ENCODE results near the gene INF2. TPM values are rescaled to one million over a fixed set of nuclear protein-coding genes. Genes with fewer than 3 reads are reported as not detected.

Gene INF2
- total RNA-seq, 1 donor from 2014 or later = 26.6 TPM

DNA sequence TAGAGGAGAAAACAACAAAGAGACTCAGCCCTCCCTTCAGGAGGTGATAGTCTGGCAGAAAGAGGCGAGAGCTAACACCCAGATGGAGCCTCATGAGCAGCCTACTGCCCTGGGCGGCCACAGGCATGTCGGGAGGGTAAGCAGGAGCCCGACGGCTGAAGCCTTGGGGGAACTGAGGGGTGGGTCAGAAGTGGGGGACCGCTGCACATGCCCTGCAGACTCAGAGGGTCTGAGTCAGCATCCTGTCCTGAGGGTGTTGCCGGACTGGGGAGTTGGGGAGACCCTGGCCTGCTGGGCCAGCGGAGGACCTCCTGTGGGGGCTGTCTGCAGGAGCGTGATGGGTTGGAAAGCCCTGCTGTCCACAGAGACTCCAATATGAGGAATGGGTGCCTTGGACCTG, 15.9 kb upstream of the INF2 start:
- no peaks in the 10 kb centered on the region for H3K27me3 ChIP-seq (ENCODE audit: control insufficient read depth, insufficient read depth, low read length)
- H3K36me3 ChIP-seq (ENCODE audit: control insufficient read depth, insufficient read depth, low read length) = no peaks in the 10 kb centered on the region
- TF ChIP-seq, protein P1, sequence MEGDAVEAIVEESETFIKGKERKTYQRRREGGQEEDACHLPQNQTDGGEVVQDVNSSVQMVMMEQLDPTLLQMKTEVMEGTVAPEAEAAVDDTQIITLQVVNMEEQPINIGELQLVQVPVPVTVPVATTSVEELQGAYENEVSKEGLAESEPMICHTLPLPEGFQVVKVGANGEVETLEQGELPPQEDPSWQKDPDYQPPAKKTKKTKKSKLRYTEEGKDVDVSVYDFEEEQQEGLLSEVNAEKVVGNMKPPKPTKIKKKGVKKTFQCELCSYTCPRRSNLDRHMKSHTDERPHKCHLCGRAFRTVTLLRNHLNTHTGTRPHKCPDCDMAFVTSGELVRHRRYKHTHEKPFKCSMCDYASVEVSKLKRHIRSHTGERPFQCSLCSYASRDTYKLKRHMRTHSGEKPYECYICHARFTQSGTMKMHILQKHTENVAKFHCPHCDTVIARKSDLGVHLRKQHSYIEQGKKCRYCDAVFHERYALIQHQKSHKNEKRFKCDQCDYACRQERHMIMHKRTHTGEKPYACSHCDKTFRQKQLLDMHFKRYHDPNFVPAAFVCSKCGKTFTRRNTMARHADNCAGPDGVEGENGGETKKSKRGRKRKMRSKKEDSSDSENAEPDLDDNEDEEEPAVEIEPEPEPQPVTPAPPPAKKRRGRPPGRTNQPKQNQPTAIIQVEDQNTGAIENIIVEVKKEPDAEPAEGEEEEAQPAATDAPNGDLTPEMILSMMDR (IDR thresholded peaks at IDR 0.05; ENCODE audit: insufficient read depth, low read length, severe bottlenecking) = no peak
- no peak for DNase-seq (ENCODE audit: low read depth)
- no peak overlapping the region for H3K4me3 ChIP-seq (ENCODE audit: low read depth, low read length)
- FAIRE-seq = no peak

DNA sequence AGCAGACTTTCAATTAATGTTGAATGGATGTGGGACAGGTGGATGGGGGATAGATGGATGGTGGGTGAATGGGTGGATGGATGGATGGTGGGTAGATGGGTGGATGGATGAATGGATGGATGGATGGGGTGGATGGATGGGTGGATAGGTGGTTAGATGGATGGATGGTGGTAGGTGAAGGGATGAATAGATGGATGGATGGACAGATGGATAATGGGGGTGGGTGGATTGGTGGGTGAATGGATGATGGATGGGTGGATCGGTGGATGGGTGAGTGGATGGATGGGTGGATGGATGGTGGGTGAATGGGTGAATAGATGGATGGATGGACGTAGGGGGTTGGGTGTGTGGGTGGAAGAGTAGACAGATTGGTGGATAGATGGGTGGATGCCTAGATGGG, 14.0 kb upstream of the INF2 start:
- Histone ChIP-seq H3K36me3 (ENCODE audit: control insufficient read depth, insufficient read depth, low read length) (no peaks in the 10 kb centered on the region), H3K27me3 (ENCODE audit: control insufficient read depth, insufficient read depth, low read length) (no peaks in the 10 kb centered on the region), H3K4me3 (ENCODE audit: low read depth, low read length) (no peak overlapping the region)
- TF ChIP-seq, protein P1 (IDR thresholded peaks at IDR 0.05; ENCODE audit: insufficient read depth, low read length, severe bottlenecking) = no peak
- FAIRE-seq (peak; percentile 28), DNase-seq (ENCODE audit: low read depth) (no peak)

DNA sequence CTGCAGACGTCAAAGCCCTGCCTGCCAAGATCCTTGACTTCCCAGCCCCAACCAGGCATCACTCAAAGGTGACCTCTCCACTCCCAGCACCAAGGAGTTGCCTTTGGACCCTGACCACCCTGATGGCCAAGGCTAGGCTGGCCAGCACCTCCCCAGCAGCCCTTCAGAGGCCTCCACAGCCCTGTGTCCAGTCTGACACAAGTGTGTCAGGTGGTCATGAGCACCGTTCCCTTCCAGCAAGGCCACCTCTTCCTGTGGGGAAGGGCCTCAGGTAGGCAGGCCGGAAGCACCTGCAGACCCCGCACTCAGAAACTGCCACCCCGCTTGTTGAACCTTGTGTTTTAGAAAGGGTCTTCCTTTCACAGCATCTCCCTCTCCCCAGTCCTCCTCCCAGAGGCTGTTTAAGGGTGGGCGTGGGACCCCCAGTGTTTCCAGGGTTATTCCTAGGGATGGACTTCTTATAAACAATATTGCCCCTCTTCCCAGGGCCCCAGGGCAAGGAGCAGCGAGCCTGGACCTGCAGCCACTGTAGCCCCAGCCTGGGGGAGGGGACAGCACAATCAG, 13.2 kb upstream of the INF2 start:
- Histone ChIP-seq H3K4me3 (ENCODE audit: low read depth, low read length) (no peak overlapping the region), H3K27me3 (ENCODE audit: control insufficient read depth, insufficient read depth, low read length) (no peaks in the 10 kb centered on the region), H3K36me3 (ENCODE audit: control insufficient read depth, insufficient read depth, low read length) (no peaks in the 10 kb centered on the region)
- DNase-seq (ENCODE audit: low read depth) = no peak
- TF ChIP-seq, protein P1 (IDR thresholded peaks at IDR 0.05; ENCODE audit: insufficient read depth, low read length, severe bottlenecking) = no peak
- no peak for FAIRE-seq

DNA sequence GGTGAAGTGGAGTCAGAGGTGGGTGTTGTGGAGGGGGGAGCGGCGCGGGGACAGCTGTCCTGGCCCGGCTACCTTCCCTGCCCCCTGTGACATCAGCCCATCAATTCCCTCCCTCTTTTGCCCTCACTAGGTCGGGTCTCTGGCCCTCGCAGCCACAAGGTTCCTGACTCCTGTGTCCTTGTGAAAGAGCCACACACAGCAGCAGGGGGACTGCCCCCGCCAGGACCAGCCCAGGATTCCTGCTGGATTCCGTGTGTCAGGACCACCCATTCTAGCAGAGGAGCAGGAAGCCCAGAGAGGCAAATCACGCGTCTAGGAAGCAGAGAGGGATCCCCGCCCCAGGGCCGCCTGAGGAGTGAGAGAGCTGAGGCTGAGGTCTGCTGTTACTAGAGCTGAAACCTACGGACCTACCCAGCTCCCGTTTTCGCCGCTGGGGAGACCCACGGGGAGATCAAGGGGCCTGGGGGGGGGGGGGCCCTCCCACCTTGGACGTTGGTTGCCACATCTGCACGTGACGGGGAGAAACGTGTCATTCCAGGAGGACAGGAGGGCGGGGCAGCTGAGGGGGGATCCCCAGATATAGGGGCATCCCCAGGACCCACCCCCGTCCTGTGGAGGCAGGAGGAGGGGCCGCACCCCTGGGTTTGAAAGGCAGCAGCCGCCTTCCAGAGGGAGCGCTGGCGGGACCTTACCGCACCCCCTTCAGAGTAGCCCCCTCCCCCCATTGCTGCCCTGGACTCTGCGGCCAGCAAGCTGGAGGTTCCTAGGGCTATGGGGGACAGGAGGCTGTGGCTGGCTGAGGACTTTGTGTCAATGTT, 12.5 kb upstream of the INF2 start:
- FAIRE-seq (no peak), DNase-seq (ENCODE audit: low read depth) (no peak)
- H3K36me3 ChIP-seq (ENCODE audit: control insufficient read depth, insufficient read depth, low read length) = no peaks in the 10 kb centered on the region
- peak overlapping the region; percentile 45 for H3K4me3 ChIP-seq (ENCODE audit: low read depth, low read length)
- no peaks in the 10 kb centered on the region for H3K27me3 ChIP-seq (ENCODE audit: control insufficient read depth, insufficient read depth, low read length)
- TF ChIP-seq, protein P1 (IDR thresholded peaks at IDR 0.05; ENCODE audit: insufficient read depth, low read length, severe bottlenecking) = no peak

DNA sequence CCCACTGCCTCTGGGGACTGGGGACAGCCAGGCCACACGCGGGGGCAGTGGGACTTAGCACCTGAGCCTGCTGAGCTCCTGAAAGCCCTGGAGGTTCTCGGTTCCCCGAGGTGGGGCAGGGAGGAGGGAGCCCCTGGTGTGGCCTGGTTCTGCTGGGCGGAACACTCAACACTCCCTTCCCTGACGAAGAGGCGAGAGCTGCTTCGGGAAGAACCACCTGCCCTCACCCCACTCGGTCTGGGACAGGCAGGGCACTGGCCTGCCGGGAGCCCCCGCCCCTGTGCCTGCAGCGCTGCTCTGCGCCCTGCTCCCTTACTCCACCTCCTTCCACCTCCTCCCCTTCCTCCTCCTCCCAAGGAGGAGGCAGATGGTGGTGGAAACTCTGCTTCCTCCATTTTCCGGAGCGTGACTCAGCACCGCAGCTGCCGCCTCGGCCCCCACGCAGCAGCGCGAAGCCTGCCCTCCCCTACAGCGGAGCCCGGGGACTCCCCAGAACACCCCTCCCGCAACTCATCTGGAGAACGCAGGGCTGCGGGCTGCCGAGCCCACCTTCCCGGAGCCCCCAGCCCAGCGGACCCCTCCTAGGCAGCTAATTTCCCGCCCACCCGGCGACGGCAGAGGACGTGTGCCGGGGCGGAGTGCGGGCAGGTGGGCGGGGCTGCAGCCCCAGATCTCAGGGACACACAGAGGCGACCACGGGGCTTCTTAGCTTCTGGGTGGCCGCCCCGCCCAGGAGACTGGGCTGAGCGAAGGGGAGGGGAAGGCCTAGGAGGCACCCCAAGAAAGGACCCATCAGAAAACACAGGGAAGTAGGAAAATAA, 11.7 kb upstream of the INF2 start:
- H3K27me3 ChIP-seq (ENCODE audit: control insufficient read depth, insufficient read depth, low read length) = no peaks in the 10 kb centered on the region
- DNase-seq (ENCODE audit: low read depth) (peak; percentile 60), FAIRE-seq (no peak)
- H3K4me3 ChIP-seq (ENCODE audit: low read depth, low read length) = peak overlapping the region; percentile 45
- H3K36me3 ChIP-seq (ENCODE audit: control insufficient read depth, insufficient read depth, low read length) = no peaks in the 10 kb centered on the region
- TF ChIP-seq, protein P1 (IDR thresholded peaks at IDR 0.05; ENCODE audit: insufficient read depth, low read length, severe bottlenecking) = no peak
